Parathyroid adenoma (tissue), 2 donors: ENCODE measurements around the gene LHFPL4.

Source experiments
- H2AFZ ChIP-seq: fragments of 300-600 bp; sonication (generic); one replicate; pipeline ENCODE4 v1.7.0; 2017; ENCODE audit warnings: antibody characterized with exemption, mild to moderate bottlenecking
- H3K27ac ChIP-seq: fragments of 300-600 bp; sonication (generic); one replicate; pipeline ENCODE4 v1.7.0; 2017
- H3K27me3 ChIP-seq: fragments of 300-600 bp; sonication (generic); one replicate; pipeline ENCODE4 v1.7.0; 2017; ENCODE audit warnings: low read length; ENCODE audit not compliant: control insufficient read depth, insufficient read depth
- H3K36me3 ChIP-seq: fragments of 300-600 bp; sonication (generic); one replicate; pipeline ENCODE4 v1.7.0; 2017; ENCODE audit warnings: low read length; ENCODE audit not compliant: control insufficient read depth, insufficient read depth
- H3K4me1 ChIP-seq: fragments of 300-600 bp; sonication (generic); one replicate; pipeline ENCODE4 v1.7.0; 2017; ENCODE audit warnings: control low read depth
- H3K4me2 ChIP-seq: fragments of 300-600 bp; sonication (generic); one replicate; pipeline ENCODE4 v1.7.0; 2017; ENCODE audit warnings: low read length
- H3K4me3 ChIP-seq: fragments of 300-600 bp; sonication (generic); one replicate; pipeline ENCODE4 v1.7.0; 2017; ENCODE audit warnings: low read depth, low read length
- H3K79me2 ChIP-seq: fragments of 300-600 bp; sonication (generic); one replicate; pipeline ENCODE4 v1.7.0; 2017; ENCODE audit warnings: control low read depth
- H3K9ac ChIP-seq: fragments of 300-600 bp; sonication (generic); one replicate; pipeline ENCODE4 v1.7.0; 2017; ENCODE audit warnings: mild to moderate bottlenecking
- H3K9me3 ChIP-seq: fragments of 300-600 bp; sonication (generic); one replicate; pipeline ENCODE4 v1.7.0; 2017; ENCODE audit warnings: low read length; ENCODE audit not compliant: control insufficient read depth
- CTCF ChIP-seq: fragments of 300-600 bp; sonication (generic); IDR thresholded peaks from one replicate; pipeline ENCODE4 v1.7.0; 2017; ENCODE audit warnings: antibody characterized with exemption, mild to moderate bottlenecking
- donor health status: primary hyperparathyroidism.

LHFPL4 gene

GRCh38 chr3:9553948-9554513 is 409 bp upstream of the LHFPL4 start:
- Histone ChIP-seq H3K27ac (no peak overlapping the region), H3K27me3 (no peaks in the 10 kb centered on the region), H3K9me3 (no peaks in the 10 kb centered on the region), H3K4me2 (no peak overlapping the region), H3K4me3 (no peak overlapping the region), H3K79me2 (peaks cover 17% of the 10 kb centered on the region), H3K9ac (no peak overlapping the region), H3K4me1 (no peaks in the 10 kb centered on the region), H2AFZ (peak overlapping the region; percentile 90), H3K36me3 (no peaks in the 10 kb centered on the region)
- TF ChIP-seq CTCF, result no peak

- Histone ChIP-seq H3K4me3 (no peak overlapping the region), H2AFZ (peak overlapping the region; percentile 61), H3K27ac (no peak overlapping the region), H3K4me2 (no peak overlapping the region), H3K9me3 (no peaks in the 10 kb centered on the region), H3K36me3 (no peaks in the 10 kb centered on the region), H3K27me3 (no peaks in the 10 kb centered on the region), H3K79me2 (peaks cover 17% of the 10 kb centered on the region), H3K9ac (no peak overlapping the region), H3K4me1 (no peaks in the 10 kb centered on the region)
- no peak for TF ChIP-seq CTCF
These were observed 1.2 kb downstream of the LHFPL4 start for GRCh38 chr3:9552252-9552999.

GRCh38 chr3:9550999-9551398 is 2.6 kb downstream of the LHFPL4 start:
- Histone ChIP-seq H3K9me3 (no peaks in the 10 kb centered on the region), H3K4me3 (no peak overlapping the region), H3K4me1 (no peaks in the 10 kb centered on the region), H3K79me2 (peaks cover 17% of the 10 kb centered on the region), H3K9ac (no peak overlapping the region), H3K4me2 (no peak overlapping the region), H3K27ac (no peak overlapping the region), H3K36me3 (no peaks in the 10 kb centered on the region), H3K27me3 (no peaks in the 10 kb centered on the region), H2AFZ (no peak overlapping the region)
- TF ChIP-seq CTCF, result no peak

- Histone ChIP-seq H3K36me3 (no peaks in the 10 kb centered on the region), H3K27me3 (no peaks in the 10 kb centered on the region), H3K4me1 (no peaks in the 10 kb centered on the region), H2AFZ (no peak overlapping the region), H3K9ac (no peak overlapping the region), H3K4me3 (no peak overlapping the region), H3K4me2 (no peak overlapping the region), H3K9me3 (no peaks in the 10 kb centered on the region), H3K79me2 (peaks cover 24% of the 10 kb centered on the region), H3K27ac (no peak overlapping the region)
- TF ChIP-seq CTCF, result no peak
These were observed 4.0 kb downstream of the LHFPL4 start for GRCh38 chr3:9549600-9549999.

GRCh38 chr3:9548991-9549390 is 4.6 kb downstream of the LHFPL4 start:
- Histone ChIP-seq H3K4me3 (no peak overlapping the region), H3K27me3 (no peaks in the 10 kb centered on the region), H3K4me2 (no peak overlapping the region)

More at GRCh38 chr3:9548991-9549390, 4.6 kb downstream of the LHFPL4 start:
- Histone ChIP-seq H3K9me3 (no peaks in the 10 kb centered on the region), H3K9ac (no peak overlapping the region), H3K4me1 (no peaks in the 10 kb centered on the region), H3K36me3 (no peaks in the 10 kb centered on the region), H3K79me2 (peaks cover 28% of the 10 kb centered on the region), H3K27ac (no peak overlapping the region), H2AFZ (no peak overlapping the region)
- no peak for TF ChIP-seq CTCF
